ENCODE results near the gene ANKZF1. TPM values are rescaled to one million over a fixed set of nuclear protein-coding genes. Genes with fewer than 3 reads are reported as not detected.

ANKZF1 gene
- total RNA-seq, 1 donor from 2014 or later = 43.8 TPM

DNA sequence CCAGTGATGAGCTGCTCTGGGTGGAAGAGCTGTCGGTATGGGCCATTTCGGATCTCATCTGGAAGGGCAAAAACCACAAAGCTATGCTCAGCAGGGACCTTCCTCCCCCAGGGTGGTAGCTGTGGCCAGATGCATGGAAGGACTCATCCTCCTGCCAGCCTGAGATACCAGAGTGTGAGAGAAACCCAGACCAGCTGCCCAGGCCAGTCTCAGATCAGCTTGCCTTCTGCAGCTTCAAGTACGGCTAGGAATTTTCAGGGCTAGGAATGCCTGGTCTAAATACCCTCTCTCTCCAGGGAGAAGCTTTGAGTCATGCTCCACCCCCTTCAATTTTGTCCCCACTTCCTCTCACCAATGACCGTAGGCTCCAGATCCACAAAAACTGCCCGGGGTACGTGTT, 22.1 kb downstream of the ANKZF1 start:
- no peak overlapping the region for H3K4me3 ChIP-seq (ENCODE audit: insufficient read depth, low read depth, low read length)
- peaks cover 4% of the 10 kb centered on the region for H4K20me1 ChIP-seq (ENCODE audit: insufficient read depth, low read length)
- no peaks in the 10 kb centered on the region for H3K9me3 ChIP-seq (ENCODE audit: insufficient read depth, low read depth, low read length)
- peaks cover 21% of the 10 kb centered on the region for H3K27me3 Mint-ChIP-seq (ENCODE audit: low read depth, unreplicated experiment)
- H3K4me1 ChIP-seq (ENCODE audit: insufficient read depth, low read length) = peaks cover 48% of the 10 kb centered on the region
- peaks cover 40% of the 10 kb centered on the region for H3K4me1 Mint-ChIP-seq (ENCODE audit: low read depth, unreplicated experiment)
- peak overlapping the region; percentile 70 for H3K4me3 Mint-ChIP-seq (ENCODE audit: unreplicated experiment)
- peaks cover 15% of the 10 kb centered on the region for H3K79me2 ChIP-seq (ENCODE audit: insufficient read depth, low read length)
- no peak overlapping the region for H3K9ac ChIP-seq (ENCODE audit: low read length)
- TF ChIP-seq, protein P1, sequence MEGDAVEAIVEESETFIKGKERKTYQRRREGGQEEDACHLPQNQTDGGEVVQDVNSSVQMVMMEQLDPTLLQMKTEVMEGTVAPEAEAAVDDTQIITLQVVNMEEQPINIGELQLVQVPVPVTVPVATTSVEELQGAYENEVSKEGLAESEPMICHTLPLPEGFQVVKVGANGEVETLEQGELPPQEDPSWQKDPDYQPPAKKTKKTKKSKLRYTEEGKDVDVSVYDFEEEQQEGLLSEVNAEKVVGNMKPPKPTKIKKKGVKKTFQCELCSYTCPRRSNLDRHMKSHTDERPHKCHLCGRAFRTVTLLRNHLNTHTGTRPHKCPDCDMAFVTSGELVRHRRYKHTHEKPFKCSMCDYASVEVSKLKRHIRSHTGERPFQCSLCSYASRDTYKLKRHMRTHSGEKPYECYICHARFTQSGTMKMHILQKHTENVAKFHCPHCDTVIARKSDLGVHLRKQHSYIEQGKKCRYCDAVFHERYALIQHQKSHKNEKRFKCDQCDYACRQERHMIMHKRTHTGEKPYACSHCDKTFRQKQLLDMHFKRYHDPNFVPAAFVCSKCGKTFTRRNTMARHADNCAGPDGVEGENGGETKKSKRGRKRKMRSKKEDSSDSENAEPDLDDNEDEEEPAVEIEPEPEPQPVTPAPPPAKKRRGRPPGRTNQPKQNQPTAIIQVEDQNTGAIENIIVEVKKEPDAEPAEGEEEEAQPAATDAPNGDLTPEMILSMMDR (IDR thresholded peaks at IDR 0.05; ENCODE audit: insufficient read depth, low read depth, low read length) = no peak
- no peak for TF ChIP-seq EZH2 (IDR thresholded peaks at IDR 0.05; ENCODE audit: insufficient read depth, low read length)
- peaks cover 5% of the 10 kb centered on the region for H3K36me3 Mint-ChIP-seq (ENCODE audit: low read depth, unreplicated experiment)
- DNase-seq (ENCODE audit: low read depth) = no peak
- FAIRE-seq = no peak
- no peaks in the 10 kb centered on the region for H3K9me3 Mint-ChIP-seq (ENCODE audit: unreplicated experiment)
- H3K27ac Mint-ChIP-seq (ENCODE audit: unreplicated experiment) = peak overlapping the region; percentile 59
- no peak overlapping the region for H3K27ac ChIP-seq (ENCODE audit: low read depth, low read length)
- no peak overlapping the region for H2AFZ ChIP-seq (ENCODE audit: low read depth, low read length)
- H3K4me2 ChIP-seq (ENCODE audit: low read length) = peak overlapping the region; percentile 94
- H3K27me3 ChIP-seq (ENCODE audit: insufficient read depth, low read length) = peaks cover 22% of the 10 kb centered on the region
- no peaks in the 10 kb centered on the region for H3K36me3 ChIP-seq (ENCODE audit: insufficient read depth, low read length)

DNA sequence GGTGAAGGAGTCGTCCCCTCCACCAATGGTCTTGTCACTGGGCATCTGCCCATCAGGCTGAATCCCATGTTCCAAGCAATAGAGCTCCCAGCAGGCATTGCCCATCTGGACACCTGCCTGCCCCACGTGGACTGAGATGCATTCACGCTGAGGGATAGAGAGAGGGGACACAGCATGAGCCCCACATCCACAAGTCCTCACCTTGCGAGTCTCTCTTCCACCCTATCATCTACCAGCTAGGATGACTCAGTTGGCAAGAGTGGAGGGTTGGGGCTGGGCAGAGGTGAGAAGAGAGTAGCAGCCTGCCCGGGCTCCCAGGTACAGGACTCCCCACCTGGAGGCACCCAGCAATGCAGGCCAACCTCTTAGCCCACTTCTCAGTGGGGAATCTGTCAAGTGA, 22.5 kb downstream of the ANKZF1 start:
- no peak for DNase-seq (ENCODE audit: low read depth)
- TF ChIP-seq EZH2 (IDR thresholded peaks at IDR 0.05; ENCODE audit: insufficient read depth, low read length) = no peak
- TF ChIP-seq, protein P1 (IDR thresholded peaks at IDR 0.05; ENCODE audit: insufficient read depth, low read depth, low read length) = no peak
- Mint-ChIP-seq H3K4me1 (ENCODE audit: low read depth, unreplicated experiment) (peaks cover 37% of the 10 kb centered on the region), H3K36me3 (ENCODE audit: low read depth, unreplicated experiment) (peaks cover 5% of the 10 kb centered on the region), H3K27me3 (ENCODE audit: low read depth, unreplicated experiment) (peaks cover 21% of the 10 kb centered on the region), H3K4me3 (ENCODE audit: unreplicated experiment) (peak overlapping the region; percentile 82), H3K9me3 (ENCODE audit: unreplicated experiment) (no peaks in the 10 kb centered on the region), H3K27ac (ENCODE audit: unreplicated experiment) (no peak overlapping the region)
- Histone ChIP-seq H3K27ac (ENCODE audit: low read depth, low read length) (no peak overlapping the region), H2AFZ (ENCODE audit: low read depth, low read length) (no peak overlapping the region), H3K4me1 (ENCODE audit: insufficient read depth, low read length) (peaks cover 48% of the 10 kb centered on the region), H3K27me3 (ENCODE audit: insufficient read depth, low read length) (peaks cover 22% of the 10 kb centered on the region), H3K9ac (ENCODE audit: low read length) (no peak overlapping the region), H3K79me2 (ENCODE audit: insufficient read depth, low read length) (peaks cover 10% of the 10 kb centered on the region), H3K36me3 (ENCODE audit: insufficient read depth, low read length) (no peaks in the 10 kb centered on the region), H3K4me2 (ENCODE audit: low read length) (peak overlapping the region; percentile 94), H3K9me3 (ENCODE audit: insufficient read depth, low read depth, low read length) (no peaks in the 10 kb centered on the region), H3K4me3 (ENCODE audit: insufficient read depth, low read depth, low read length) (no peak overlapping the region), H4K20me1 (ENCODE audit: insufficient read depth, low read length) (peaks cover 4% of the 10 kb centered on the region)
- no peak for FAIRE-seq

DNA sequence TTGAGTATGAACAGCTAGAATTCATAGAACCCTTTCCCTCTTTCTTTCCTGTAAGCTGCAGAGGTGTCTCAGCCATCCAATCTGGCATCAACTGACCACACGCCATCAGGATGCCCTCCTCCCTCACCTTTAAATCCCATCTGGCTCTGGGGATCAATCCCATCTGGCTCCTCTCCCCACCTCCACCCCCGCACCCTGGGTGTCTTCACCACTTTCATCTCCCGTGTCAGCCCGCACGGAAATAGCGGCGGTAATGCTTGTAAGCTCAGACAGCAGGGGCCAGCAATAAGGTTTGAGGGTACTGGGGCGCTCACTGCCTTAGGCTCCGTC, 22.9 kb downstream of the ANKZF1 start:
- peak overlapping the region; percentile 94 for H3K4me2 ChIP-seq (ENCODE audit: low read length)
- peaks cover 22% of the 10 kb centered on the region for H3K27me3 ChIP-seq (ENCODE audit: insufficient read depth, low read length)
- FAIRE-seq (no peak), DNase-seq (ENCODE audit: low read depth) (no peak)
- no peak overlapping the region for H3K27ac ChIP-seq (ENCODE audit: low read depth, low read length)
- peaks cover 21% of the 10 kb centered on the region for H3K27me3 Mint-ChIP-seq (ENCODE audit: low read depth, unreplicated experiment)
- H3K4me1 Mint-ChIP-seq (ENCODE audit: low read depth, unreplicated experiment) = peaks cover 37% of the 10 kb centered on the region
- peak overlapping the region; percentile 72 for H2AFZ ChIP-seq (ENCODE audit: low read depth, low read length)
- H3K4me3 ChIP-seq (ENCODE audit: insufficient read depth, low read depth, low read length) = peak overlapping the region; percentile 47
- H3K9me3 Mint-ChIP-seq (ENCODE audit: unreplicated experiment) = no peaks in the 10 kb centered on the region
- peak overlapping the region; percentile 41 for H3K27ac Mint-ChIP-seq (ENCODE audit: unreplicated experiment)
- peaks cover 48% of the 10 kb centered on the region for H3K4me1 ChIP-seq (ENCODE audit: insufficient read depth, low read length)
- H4K20me1 ChIP-seq (ENCODE audit: insufficient read depth, low read length) = peaks cover 4% of the 10 kb centered on the region
- H3K36me3 Mint-ChIP-seq (ENCODE audit: low read depth, unreplicated experiment) = peaks cover 5% of the 10 kb centered on the region
- peak overlapping the region; percentile 60 for H3K9ac ChIP-seq (ENCODE audit: low read length)
- peak overlapping the region; percentile 82 for H3K4me3 Mint-ChIP-seq (ENCODE audit: unreplicated experiment)
- peaks cover 6% of the 10 kb centered on the region for H3K79me2 ChIP-seq (ENCODE audit: insufficient read depth, low read length)
- no peaks in the 10 kb centered on the region for H3K9me3 ChIP-seq (ENCODE audit: insufficient read depth, low read depth, low read length)
- no peaks in the 10 kb centered on the region for H3K36me3 ChIP-seq (ENCODE audit: insufficient read depth, low read length)
- TF ChIP-seq EZH2 (IDR thresholded peaks at IDR 0.05; ENCODE audit: insufficient read depth, low read length) = no peak
- TF ChIP-seq, protein P1 (IDR thresholded peaks at IDR 0.05; ENCODE audit: insufficient read depth, low read depth, low read length) = no peak

Data from astrocyte (in vitro differentiated cells and primary cell).